Measurements from ENCODE around the gene HSPA6.
"Not testable (repeated sequence)": the region's sequence is repeated elsewhere in the genome, so short reads cannot be mapped to it uniquely, and the experiment has no call there.

The HSPA6 gene

DNA sequence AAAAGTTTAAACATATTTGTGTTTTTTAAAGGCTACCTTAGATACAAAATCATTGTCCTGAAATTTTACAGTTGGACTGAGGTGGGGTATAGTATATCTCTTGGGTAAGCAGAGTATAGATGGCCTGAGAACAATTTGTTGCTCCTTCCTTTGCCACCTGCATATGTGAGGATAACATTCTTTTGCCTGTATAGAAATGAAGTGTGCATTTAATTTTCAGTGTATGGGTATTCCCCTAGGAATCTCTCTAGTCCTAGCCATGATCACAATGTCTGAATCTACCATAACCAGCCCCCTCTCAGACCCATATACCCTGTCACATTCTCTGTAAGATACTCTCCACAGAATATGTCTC lies 21.0 kb upstream of the HSPA6 start:
- no peak for DNase-seq (ENCODE audit: low spot score)

DNA sequence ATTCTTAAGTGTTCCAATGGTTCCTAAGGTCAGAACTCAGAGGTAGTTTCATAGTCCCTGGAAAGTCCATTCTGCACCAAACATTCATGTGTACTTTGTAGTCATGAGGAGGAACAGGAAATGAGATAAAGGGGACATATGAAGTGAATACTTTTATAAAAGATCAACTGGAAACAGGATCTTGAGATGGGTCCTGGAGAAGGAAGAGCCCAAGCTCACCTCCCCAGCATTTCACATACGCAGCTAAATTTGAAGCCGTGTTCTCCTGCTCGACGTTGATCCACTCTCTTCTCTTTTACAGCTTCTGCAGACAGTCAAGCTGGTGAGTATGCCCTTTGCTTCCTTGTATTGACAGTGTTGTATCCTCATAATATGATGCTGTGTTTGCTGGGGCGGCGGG lies 18.7 kb upstream of the HSPA6 start:
- no peak for DNase-seq (ENCODE audit: low spot score)

DNA sequence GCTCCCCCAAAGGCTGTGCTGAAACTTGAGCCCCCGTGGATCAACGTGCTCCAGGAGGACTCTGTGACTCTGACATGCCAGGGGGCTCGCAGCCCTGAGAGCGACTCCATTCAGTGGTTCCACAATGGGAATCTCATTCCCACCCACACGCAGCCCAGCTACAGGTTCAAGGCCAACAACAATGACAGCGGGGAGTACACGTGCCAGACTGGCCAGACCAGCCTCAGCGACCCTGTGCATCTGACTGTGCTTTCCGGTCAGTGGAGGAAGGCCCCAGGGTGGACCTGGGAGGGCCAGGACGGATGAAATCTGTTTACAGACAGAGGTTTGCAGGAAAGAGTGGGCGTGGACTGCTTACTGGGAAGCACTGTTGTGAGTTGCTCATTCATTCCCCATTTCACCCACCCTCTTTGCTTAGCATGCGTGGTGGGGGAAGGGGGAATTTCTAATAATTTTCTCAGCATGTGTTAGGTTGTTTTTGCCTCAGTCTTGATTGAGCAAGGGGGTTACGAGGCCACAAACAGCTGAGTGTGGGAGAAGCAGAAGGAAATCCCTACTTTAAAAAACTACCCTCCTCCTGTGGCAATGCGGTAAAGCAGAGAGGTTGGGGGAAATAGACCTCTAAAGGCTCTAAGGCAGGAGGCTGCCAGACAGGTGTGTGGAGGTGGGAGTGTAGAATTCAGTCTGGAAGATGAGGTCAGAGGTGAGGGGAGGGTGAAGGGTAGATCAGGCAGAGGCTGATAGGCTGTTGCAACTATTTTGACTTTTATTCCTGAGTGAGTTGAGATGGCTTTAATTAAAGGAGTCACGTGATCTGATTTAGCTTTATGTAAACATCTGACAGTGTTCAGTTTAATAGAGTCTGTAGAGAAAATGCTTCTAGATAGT lies 17.8 kb upstream of the HSPA6 start:
- no peak for DNase-seq (ENCODE audit: low spot score)

DNA sequence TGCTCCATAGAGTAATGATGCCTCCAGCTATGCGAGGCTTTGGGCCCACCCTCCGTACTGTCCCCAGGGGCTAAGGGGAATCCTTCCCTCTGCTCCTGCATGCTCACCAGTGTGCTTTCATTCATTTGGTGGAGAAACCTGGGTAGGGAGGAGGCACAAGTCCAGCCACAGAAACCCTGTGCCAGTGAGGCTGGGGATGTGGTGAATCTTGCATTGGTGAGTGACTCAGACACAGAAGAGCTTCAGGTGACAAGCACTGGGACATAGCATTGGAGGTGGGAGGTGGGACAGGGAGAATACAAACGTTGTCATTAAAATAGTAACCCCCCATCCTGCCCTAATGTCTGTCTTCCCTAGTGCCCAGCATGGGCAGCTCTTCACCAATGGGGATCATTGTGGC lies 13.9 kb upstream of the HSPA6 start:
- no peak for DNase-seq (ENCODE audit: low spot score)

DNA sequence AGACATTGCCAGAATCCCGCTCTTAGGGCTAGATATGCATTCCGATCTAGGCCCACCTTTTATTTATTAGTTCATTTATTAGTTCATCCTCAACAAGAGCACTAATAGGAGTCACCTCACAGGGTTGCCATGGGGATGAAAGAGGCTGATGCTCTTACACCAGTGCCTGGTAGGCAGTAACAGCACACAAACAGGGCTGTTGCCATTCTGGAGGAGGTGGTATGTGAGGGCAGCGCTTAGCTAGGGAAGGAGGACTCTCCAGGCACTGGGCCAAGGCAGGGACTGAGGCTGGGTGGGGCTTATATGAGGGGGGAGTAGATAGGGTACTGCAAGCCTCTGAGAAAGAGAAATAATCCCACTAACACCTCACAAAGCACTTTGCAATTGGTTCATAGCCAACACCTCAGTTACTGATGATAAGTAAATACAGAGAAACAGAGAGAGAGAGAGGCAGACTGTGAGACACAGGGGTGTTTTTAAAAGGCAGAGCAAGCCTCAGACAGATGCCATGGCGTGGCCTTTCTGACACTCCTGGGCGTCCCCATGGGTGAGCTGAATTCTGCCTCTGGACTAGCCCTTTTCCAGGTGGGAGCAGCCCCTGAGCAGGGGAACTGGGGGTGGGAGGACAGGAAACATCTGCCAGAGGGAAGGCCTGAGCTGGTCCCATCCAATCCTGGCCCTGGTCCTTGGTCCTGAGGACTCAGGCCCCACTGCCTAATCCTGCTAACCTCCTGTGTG lies 13.2 kb upstream of the HSPA6 start:
- DNase-seq (ENCODE audit: low spot score), result no peak

DNA sequence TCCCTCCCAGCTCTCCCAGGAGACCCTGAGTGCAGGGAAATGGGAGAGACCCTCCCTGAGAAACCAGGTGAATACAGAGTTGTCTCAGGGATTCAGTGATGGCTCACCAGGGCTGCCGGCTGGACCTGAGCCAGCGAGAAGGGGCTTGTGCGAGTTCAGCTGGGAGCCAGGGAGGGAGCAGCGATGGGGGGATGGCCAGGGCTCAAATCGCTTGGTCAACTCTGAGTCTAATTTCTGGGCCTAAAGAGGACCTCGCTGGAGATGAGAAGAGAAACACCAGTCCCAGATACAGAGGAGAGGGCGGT lies 12.6 kb upstream of the HSPA6 start:
- no peak for DNase-seq (ENCODE audit: low spot score)

DNA sequence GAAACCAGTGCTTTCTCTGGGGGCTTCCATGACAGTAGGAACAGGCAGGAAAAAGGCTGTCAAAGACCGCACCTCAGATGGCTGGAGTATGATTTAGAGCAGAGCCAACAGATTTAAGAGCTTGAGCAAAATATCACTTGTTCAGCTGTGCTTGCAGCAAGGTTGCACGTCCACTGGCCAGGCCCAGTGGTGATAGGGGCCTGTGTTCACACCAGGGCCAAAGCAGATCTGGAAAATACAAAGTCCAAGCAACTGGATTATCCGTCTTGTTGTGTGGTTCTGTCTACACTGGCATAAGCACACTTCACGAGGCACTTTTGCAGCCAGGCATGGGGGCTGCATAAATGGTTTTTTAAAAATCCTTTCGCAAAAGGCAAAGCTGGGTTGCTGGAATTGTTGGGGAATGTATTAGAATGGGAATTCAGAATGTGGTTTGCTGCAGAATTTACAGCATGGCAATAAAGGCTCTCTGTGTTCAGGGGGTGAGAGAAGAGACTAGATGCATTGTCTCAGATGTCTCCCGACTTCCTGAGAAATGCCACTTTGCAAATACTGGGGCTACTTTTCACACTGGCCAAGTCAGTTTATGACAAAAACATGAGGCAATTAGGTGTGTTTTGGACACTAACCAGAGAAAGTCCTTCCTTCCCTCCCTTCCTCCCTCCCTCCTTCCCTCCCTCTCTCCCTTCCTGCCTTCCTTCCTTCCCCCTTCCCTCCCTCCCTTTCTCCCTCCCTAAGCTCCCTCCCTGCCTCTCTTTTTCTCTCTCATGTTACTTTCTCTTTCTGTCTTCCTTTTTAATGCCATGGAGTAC lies 11.5 kb upstream of the HSPA6 start:
- DNase-seq (ENCODE audit: low spot score), result peak; percentile 40

DNA sequence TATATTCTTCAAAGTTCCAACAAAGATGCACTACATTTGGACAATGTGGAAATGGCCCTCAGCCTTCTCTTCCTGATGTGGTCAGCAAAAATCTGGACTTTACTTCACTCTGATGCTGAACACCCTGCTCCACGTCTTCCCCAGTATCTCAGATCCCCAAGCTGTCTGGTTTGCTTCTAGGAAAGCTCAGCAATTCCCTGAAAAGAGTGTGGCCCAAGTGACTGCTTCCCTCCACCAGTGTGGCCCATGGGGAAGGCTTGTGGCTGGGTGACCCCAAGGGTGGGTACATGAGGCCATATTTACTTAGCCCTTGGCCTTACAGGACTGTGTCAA lies 10.9 kb upstream of the HSPA6 start:
- DNase-seq (ENCODE audit: low spot score), result not testable (repeated sequence)

DNA sequence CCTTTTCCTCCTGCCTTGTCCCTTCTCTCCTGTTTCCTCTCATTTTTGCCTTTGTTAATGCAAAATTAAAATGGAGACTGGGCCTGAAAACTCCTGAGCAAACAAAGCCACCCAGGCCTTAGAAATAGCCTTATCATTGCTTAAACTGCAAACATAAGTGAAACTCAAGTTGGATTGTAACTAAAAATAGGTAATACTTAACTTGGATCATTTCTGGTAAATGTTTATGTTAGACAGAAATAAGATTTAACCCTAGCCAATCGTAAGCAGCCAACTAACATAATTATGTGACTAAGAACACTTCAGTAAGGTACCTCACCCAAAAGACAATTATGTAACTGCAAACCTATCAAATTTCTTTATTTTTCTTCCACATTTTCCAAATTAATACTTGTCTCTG lies 10.4 kb upstream of the HSPA6 start:
- not testable (repeated sequence) for DNase-seq (ENCODE audit: low spot score)

DNA sequence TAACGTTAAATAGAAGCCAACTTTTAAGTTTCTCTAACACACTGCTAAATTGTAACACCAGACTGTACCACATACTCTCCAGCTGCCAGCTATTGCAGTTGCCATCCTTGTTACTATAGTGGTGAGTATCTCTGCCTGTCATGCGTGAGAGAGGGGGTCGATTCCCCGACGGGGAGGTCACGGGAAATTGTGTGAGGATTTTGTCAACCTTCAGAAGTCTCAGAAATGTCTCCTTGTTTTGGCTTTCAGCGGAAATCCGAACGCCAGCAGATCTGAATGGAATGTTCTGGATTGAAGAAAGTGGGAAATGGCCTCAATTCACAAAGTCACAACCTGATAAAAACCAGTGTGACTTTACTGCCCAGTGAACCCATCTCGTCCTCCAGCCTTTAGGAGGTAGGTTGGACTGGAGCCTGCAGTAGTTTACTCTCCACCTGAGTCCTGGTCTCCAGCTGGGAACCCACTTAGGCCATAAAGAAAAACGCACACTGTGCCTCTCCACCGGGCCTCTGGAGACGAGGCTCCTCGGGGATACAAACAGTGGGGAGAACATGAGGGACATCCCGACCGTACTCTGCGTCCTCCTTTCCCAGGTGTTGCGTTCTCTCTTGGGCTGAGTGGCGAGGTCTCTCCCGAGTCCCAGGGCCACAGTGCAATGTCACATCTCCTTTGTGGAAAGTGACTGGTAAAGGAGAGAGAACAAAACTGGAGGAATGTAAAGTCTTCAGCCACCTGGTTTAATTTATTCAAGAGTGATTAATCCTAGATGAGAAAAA lies 1.1 kb upstream of the HSPA6 start:
- not testable (repeated sequence) for DNase-seq (ENCODE audit: low spot score)

DNA sequence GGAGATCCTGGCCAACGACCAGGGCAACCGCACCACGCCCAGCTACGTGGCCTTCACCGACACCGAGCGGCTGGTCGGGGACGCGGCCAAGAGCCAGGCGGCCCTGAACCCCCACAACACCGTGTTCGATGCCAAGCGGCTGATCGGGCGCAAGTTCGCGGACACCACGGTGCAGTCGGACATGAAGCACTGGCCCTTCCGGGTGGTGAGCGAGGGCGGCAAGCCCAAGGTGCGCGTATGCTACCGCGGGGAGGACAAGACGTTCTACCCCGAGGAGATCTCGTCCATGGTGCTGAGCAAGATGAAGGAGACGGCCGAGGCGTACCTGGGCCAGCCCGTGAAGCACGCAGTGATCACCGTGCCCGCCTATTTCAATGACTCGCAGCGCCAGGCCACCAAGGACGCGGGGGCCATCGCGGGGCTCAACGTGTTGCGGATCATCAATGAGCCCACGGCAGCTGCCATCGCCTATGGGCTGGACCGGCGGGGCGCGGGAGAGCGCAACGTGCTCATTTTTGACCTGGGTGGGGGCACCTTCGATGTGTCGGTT lies 477 bp downstream of the HSPA6 start:
- not testable (repeated sequence) for DNase-seq (ENCODE audit: low spot score)

DNA sequence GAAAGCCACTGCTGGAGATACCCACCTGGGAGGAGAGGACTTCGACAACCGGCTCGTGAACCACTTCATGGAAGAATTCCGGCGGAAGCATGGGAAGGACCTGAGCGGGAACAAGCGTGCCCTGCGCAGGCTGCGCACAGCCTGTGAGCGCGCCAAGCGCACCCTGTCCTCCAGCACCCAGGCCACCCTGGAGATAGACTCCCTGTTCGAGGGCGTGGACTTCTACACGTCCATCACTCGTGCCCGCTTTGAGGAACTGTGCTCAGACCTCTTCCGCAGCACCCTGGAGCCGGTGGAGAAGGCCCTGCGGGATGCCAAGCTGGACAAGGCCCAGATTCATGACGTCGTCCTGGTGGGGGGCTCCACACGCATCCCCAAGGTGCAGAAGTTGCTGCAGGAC lies 981 bp downstream of the HSPA6 start:
- not testable (repeated sequence) for DNase-seq (ENCODE audit: low spot score)

DNA sequence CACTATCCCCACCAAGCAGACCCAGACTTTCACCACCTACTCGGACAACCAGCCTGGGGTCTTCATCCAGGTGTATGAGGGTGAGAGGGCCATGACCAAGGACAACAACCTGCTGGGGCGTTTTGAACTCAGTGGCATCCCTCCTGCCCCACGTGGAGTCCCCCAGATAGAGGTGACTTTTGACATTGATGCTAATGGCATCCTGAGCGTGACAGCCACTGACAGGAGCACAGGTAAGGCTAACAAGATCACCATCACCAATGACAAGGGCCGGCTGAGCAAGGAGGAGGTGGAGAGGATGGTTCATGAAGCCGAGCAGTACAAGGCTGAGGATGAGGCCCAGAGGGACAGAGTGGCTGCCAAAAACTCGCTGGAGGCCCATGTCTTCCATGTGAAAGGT lies 1.6 kb downstream of the HSPA6 start:
- DNase-seq (ENCODE audit: low spot score), result not testable (repeated sequence)

DNA sequence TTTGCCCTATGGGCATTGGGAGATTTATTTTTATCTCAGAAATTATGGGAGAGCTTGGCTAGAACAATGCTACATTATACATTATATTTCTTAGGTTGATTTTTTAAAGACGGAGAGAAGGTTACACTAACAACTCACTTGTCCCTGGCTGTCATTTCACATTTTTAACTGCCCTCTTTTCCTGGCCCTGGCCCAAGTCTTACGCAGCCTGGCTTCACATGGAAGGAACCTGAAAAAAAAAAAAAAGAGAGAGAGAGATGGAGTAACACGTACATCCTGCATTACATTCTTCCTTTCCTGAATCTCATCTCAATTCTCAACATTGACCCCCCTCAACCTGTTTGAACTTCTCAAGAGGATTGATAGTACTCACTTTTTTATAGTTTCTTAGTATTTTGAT lies 4.2 kb downstream of the HSPA6 start:
- not testable (repeated sequence) for DNase-seq (ENCODE audit: low spot score)

DNA sequence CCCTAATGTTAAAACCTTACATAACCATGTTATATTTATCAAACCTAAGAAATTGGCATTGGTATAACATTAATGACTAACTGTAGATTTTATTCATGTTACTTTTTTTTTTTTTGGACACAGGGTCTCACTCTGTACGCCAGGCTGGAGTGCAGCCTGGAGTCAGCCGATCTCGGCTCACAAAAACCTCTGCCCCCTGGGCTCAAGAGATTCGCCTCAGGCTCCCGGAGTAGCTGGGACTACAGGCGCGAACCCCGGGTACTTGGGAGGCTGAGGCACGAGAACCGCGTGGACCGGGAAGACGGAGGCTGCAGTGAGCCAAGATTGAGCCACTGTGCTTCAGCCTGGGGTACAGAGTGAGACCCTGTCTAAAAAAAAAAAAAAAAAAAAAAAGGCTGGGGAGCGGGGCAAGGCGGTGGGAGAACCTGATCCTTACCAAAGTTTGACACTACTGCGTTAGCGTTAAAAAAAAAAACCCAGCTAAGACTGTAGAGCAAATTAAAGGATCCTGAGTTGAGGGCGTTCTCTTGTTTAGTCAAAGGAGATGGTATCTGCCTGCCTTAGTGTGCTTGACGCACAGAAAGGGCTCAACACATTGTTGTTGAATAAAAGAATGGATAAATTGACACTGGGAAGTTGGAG lies 5.2 kb downstream of the HSPA6 start:
- not testable (repeated sequence) for DNase-seq (ENCODE audit: low spot score)

DNA sequence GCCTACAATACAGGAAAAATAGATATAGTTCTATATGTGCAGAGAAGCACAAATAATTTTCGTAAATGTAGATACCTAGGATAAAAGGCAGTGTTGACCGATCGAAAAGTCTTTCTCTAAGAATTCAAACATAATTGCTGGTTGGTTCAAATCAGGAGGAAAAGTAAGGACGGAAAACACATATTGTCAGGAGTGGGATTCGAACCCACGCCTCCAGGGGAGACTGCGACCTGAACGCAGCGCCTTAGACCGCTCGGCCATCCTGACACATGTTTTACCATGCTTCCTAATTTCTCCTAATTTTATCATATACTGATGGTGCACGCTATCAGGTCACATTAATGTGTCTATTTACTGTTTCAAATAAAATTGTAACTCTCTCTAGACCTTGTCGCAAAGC lies 5.8 kb downstream of the HSPA6 start:
- peak; percentile 66 for DNase-seq (ENCODE audit: low spot score)

DNA sequence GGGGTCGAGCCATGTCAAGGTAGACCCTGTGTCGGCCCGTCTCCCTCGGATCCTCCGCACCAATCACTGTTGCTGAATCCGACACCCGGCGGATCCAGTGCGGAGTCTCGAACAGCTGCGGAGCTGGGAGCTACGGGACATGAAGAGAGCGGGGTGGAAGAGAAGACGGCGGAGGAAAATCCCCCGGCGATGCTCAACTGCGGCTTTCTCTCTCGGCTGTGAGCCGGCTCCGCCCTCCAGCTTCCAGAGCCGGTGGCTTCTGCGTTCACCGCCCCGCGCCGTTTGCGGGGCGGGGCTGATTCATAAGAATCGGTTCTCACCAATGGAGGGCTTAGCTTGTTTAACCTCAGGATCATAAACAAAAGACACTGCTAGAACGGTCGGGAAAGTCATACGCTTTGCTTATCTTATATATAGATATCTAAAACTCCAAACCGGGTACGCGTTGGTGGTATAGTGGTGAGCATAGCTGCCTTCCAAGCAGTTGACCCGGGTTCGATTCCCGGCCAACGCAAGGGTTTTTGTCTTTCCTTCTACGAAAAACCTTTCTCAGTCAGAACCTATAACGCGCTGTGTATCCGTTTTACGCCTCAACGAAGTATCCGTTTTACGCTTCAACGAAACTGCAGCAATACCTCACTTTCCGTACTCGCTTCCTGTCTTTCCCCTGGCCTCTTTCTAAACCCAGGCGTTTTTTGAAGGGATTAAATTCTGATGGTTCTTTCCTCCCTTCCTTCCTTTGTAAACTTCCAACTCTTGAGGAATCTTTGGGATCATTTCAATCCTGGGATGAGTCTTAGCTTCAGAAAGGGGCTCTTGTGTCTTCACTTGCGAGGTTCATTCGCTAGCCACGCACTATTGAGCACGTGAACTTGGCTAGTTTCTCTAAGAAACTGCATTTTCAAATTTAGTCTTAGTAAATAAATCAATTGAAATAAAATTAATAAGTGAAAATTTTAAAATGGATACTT lies 6.6 kb downstream of the HSPA6 start:
- peak; percentile 80 for DNase-seq (ENCODE audit: low spot score)

DNA sequence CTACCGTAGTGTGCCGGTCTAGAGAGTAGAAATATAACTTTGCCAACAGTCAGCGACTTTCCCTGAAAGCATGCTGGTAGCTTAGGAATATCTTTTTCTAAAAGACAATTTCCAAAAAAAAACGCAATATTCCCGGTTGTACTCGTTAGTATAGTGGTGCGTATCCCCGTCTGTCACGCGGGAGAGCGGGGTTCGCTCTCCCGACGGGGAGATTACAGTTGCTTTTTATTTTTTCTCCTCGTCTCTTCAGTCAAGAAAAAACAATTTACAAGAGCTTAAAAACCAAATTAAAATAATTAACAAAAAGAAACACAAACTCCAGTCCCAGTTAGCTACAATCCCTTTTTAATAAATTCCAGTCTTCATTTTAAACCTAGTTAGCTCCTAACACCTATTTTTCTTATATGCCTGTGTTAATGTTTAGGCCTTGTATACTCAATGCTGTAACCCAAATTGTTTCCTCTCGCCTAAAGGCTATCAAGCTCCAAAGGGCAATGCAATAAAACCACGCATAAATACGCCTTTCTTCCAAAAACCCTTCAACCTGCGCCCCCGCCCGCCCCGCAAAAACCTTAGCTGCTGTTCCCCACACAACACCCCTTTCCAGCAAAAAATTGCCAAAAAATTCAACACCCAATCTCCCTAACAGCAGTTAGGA lies 7.8 kb downstream of the HSPA6 start:
- DNase-seq (ENCODE audit: low spot score), result peak; percentile 39
